GM23338 (cell line): ENCODE data around the gene RRH. TPM values are rescaled to one million over a fixed set of nuclear protein-coding genes. Genes with fewer than 3 reads are reported as not detected.

Experiments
- ATAC-seq: fragments of 200-7000 bp; cut with Tn5 transposase; 3 replicates; pipeline ENCODE4 v1.9.1; 2020
- DNase-seq: peaks from one replicate; pipeline ENCODE4 v3.0.0-alpha.2; 2015; ENCODE audit warnings: low spot score
- H2AFZ ChIP-seq: fragments of 200-600 bp; sonication (generic); 2 replicates; pipeline ENCODE4 v1.8.0; 2016; ENCODE audit warnings: antibody characterized with exemption, mild to moderate bottlenecking, moderate library complexity
- H3F3A ChIP-seq: fragments of 200-600 bp; sonication (generic); replicated peaks from 2 replicates; pipeline ENCODE4 v1.8.0; 2017; ENCODE audit warnings: antibody characterized with exemption, mixed run types, low read depth
- H3K27ac ChIP-seq: fragments of 200-600 bp; sonication (generic); 2 replicates; pipeline ENCODE4 v1.6.1; 2016; ENCODE audit warnings: low read depth
- H3K27me3 ChIP-seq: fragments of 200-600 bp; sonication (generic); 2 replicates; pipeline ENCODE4 v1.8.0; 2016; ENCODE audit warnings: mild to moderate bottlenecking, mixed run types, moderate library complexity; ENCODE audit not compliant: insufficient read depth
- H3K36me3 ChIP-seq: fragments of 200-600 bp; sonication (generic); 2 replicates; pipeline ENCODE4 v1.8.0; 2016; ENCODE audit warnings: mild to moderate bottlenecking; ENCODE audit not compliant: insufficient read depth
- H3K4me1 ChIP-seq: fragments of 200-600 bp; sonication (generic); 2 replicates; pipeline ENCODE4 v1.8.0; 2016; ENCODE audit warnings: mild to moderate bottlenecking, moderate library complexity; ENCODE audit not compliant: insufficient read depth
- H3K4me2 ChIP-seq: fragments of 200-600 bp; sonication (generic); 2 replicates; pipeline ENCODE4 v1.7.1; 2017; ENCODE audit warnings: mixed run types
- H3K4me3 ChIP-seq: fragments of 200-600 bp; sonication (generic); 2 replicates; pipeline ENCODE4 v1.6.1; 2016; ENCODE audit warnings: mixed run types
- H3K79me2 ChIP-seq: fragments of 200-600 bp; sonication (generic); replicated peaks from 2 replicates; pipeline ENCODE4 v1.8.0; 2017; ENCODE audit warnings: mild to moderate bottlenecking; ENCODE audit not compliant: insufficient read depth
- H3K9me2 ChIP-seq: fragments of 200-600 bp; sonication (generic); 2 replicates; pipeline ENCODE4 v1.8.0; 2017; ENCODE audit not compliant: insufficient read depth
- H4K20me1 ChIP-seq: fragments of 200-600 bp; sonication (generic); replicated peaks from 2 replicates; pipeline ENCODE4 v1.8.0; 2017; ENCODE audit warnings: mild to moderate bottlenecking; ENCODE audit not compliant: insufficient read depth
- H3K27ac Mint-ChIP-seq: 2 replicates; pipeline ENCODE4 v1.8.0; 2020; ENCODE audit warnings: inconsistent platforms, mild to moderate bottlenecking, moderate library complexity, mixed read lengths
- H3K27me3 Mint-ChIP-seq: 3 replicates; pipeline ENCODE4 v1.8.0; 2022; ENCODE audit warnings: low read depth, mild to moderate bottlenecking, moderate library complexity, mixed read lengths, inconsistent platforms; ENCODE audit not compliant: insufficient read depth, poor library complexity
- H3K36me3 Mint-ChIP-seq: 3 replicates; pipeline ENCODE4 v1.8.0; 2021; ENCODE audit warnings: low read depth, mild to moderate bottlenecking, inconsistent platforms, moderate library complexity, mixed read lengths
- H3K4me1 Mint-ChIP-seq: 3 replicates; pipeline ENCODE4 v1.8.0; 2020; ENCODE audit warnings: mild to moderate bottlenecking, inconsistent platforms, mixed read lengths
- H3K4me3 Mint-ChIP-seq: 3 replicates; pipeline ENCODE4 v1.8.0; 2021; ENCODE audit warnings: moderate library complexity, mild to moderate bottlenecking, inconsistent platforms, mixed read lengths
- H3K9me3 Mint-ChIP-seq: 3 replicates; pipeline ENCODE4 v1.8.0; 2020; ENCODE audit warnings: moderate library complexity, mild to moderate bottlenecking, inconsistent platforms, mixed read lengths
- CREB1 ChIP-seq: fragments of 250-450 bp; sonication (Bioruptor Pico); IDR thresholded peaks from 2 replicates; pipeline ENCODE4 v1.5.0; 2020; ENCODE audit warnings: low read depth, mild to moderate bottlenecking, moderate library complexity
- CTCF ChIP-seq, 2 experiments: fragments of 200-600 bp in 1 of 2; sonication (generic) in 1 of 2; conservative IDR thresholded peaks; 2 replicates each; pipeline versions ENCODE4 v1.5.1 to v1.6.1; 2016 to 2017; ENCODE audit warnings: antibody characterized with exemption in 2 of 2, low read depth in 2 of 2, mild to moderate bottlenecking in 2 of 2, moderate library complexity in 1 of 2
- ETS1 ChIP-seq: IDR thresholded peaks from 2 replicates; pipeline ENCODE4 v1.6.1; 2016; ENCODE audit warnings: antibody characterized with exemption
- EZH2 ChIP-seq: fragments of 200-600 bp; sonication (generic); IDR thresholded peaks from one replicate; pipeline ENCODE4 v1.8.0; 2017; ENCODE audit warnings: antibody characterized with exemption, mild to moderate bottlenecking, low read depth; ENCODE audit not compliant: unreplicated experiment
- NANOG ChIP-seq: IDR thresholded peaks from 2 replicates; pipeline ENCODE4 v1.6.1; 2016; ENCODE audit warnings: antibody characterized with exemption, borderline replicate concordance
- POLR2AphosphoS5 ChIP-seq: IDR thresholded peaks from 2 replicates; pipeline ENCODE4 v1.6.1; 2016; ENCODE audit warnings: antibody characterized with exemption, low read depth
- REST ChIP-seq: IDR thresholded peaks from one replicate; pipeline ENCODE4 v1.6.1; 2018; ENCODE audit warnings: antibody characterized with exemption; ENCODE audit not compliant: unreplicated experiment
- ZNF114 ChIP-seq: fragments of 250-450 bp; sonication (Bioruptor Pico); IDR thresholded peaks from 2 replicates; pipeline ENCODE4 v1.5.0; 2020; ENCODE audit warnings: mild to moderate bottlenecking, moderate library complexity
- polyA plus RNA-seq: library from polyadenylated mRNA; unstranded; fragments of >200 nt; fragmentation: Nextera tagmentation; extraction: Ambion mirVana; gene quantifications from 2 replicates; pipeline ENCODE4 v1.2.1, GENCODE V29; 2016
- total RNA-seq: library from RNA; depleted of rRNA; stranded (reverse); fragments of >200 nt; shearing (Covaris generic); gene quantifications from 2 replicates; pipeline ENCODE4 v1.2.3, GENCODE V29; 2014

Gene RRH
- total and polyA plus RNA-seq, 2 experiments from 2014 or later, result not detected

GRCh38 chr4:109876634-109877265 is 49.0 kb downstream of the RRH start (continued):
- TF ChIP-seq REST (no peak), ETS1 (no peak), NANOG (no peak), POLR2AphosphoS5 (no peak), CTCF (conservative IDR thresholded peaks at IDR 0.05; ENCODE audit: low read depth in 2 of 2) (no peak)

GRCh38 chr4:109877400-109877799 is 49.6 kb downstream of the RRH start:
- H3K4me3 ChIP-seq, result no peak overlapping the region
- no peak overlapping the region for H3K27ac ChIP-seq
- H2AFZ ChIP-seq, result no peak overlapping the region; the same call in 1 of the 2 replicates
- ATAC-seq (no peak), DNase-seq (no peak)
- H3K4me1 ChIP-seq, result no peaks in the 10 kb centered on the region
- no peak overlapping the region for H3K4me2 ChIP-seq
- H3K79me2 ChIP-seq, result no peaks in the 10 kb centered on the region
- Mint-ChIP-seq H3K27ac (no peak overlapping the region), H3K9me3 (no peaks in the 10 kb centered on the region; the same call in 2 of the 3 replicates), H3K4me1 (no peaks in the 10 kb centered on the region; the same call in 2 of the 3 replicates), H3K36me3 (no peaks in the 10 kb centered on the region), H3K4me3 (no peak overlapping the region), H3K27me3 (peaks cover 4% of the 10 kb centered on the region)
- no peaks in the 10 kb centered on the region for H3K36me3 ChIP-seq
- no peaks in the 10 kb centered on the region for H4K20me1 ChIP-seq
- H3K9me2 ChIP-seq, result no peaks in the 10 kb centered on the region
- no peaks in the 10 kb centered on the region for H3K27me3 ChIP-seq
- no peaks in the 10 kb centered on the region for H3F3A ChIP-seq
- TF ChIP-seq CTCF (conservative IDR thresholded peaks at IDR 0.05; ENCODE audit: low read depth in 2 of 2) (no peak), POLR2AphosphoS5 (no peak), REST (no peak), ETS1 (no peak), CREB1 (CRISPR knock-in tag) (no peak), ZNF114 (CRISPR knock-in tag) (no peak), EZH2 (no peak), NANOG (no peak)
